GM21825 (cell line): ENCODE results near the gene DOK7.

Source experiments
- ATAC-seq: cut with Tn5 transposase; IDR thresholded peaks from one replicate; pipeline ENCODE4 v1.9.1; 2021; ENCODE audit warnings: mild to moderate bottlenecking, moderate library complexity; ENCODE audit not compliant: unreplicated experiment

DOK7 gene

GRCh38 chr4:3518941-3519340, 55.8 kb downstream of the DOK7 start:
- no peak for ATAC-seq

GRCh38 chr4:3519468-3520264, 56.6 kb downstream of the DOK7 start:
- no peak for ATAC-seq

- no peak for ATAC-seq
These were observed 57.2 kb downstream of the DOK7 start for GRCh38 chr4:3520276-3520675.

- ATAC-seq: no peak
These were observed 57.9 kb downstream of the DOK7 start for GRCh38 chr4:3520796-3521600.

- ATAC-seq: no peak
These were observed 58.7 kb downstream of the DOK7 start for GRCh38 chr4:3521621-3522325.

- ATAC-seq: no peak
These were observed 59.2 kb downstream of the DOK7 start for GRCh38 chr4:3522326-3522640.

- ATAC-seq: no peak
These were observed 59.5 kb downstream of the DOK7 start for GRCh38 chr4:3522651-3523050.

GRCh38 chr4:3523146-3523627, 60.1 kb downstream of the DOK7 start:
- no peak for ATAC-seq

- no peak for ATAC-seq
These were observed 60.6 kb downstream of the DOK7 start for GRCh38 chr4:3523628-3524221.

- ATAC-seq: no peak
These were observed 61.2 kb downstream of the DOK7 start for GRCh38 chr4:3524349-3524748.

- no peak for ATAC-seq
These were observed 61.8 kb downstream of the DOK7 start for GRCh38 chr4:3524920-3525319.

GRCh38 chr4:3525532-3526430, 62.7 kb downstream of the DOK7 start:
- ATAC-seq: no peak

GRCh38 chr4:3526456-3526855, 63.4 kb downstream of the DOK7 start:
- no peak for ATAC-seq

- ATAC-seq: no peak
These were observed 64.2 kb downstream of the DOK7 start for GRCh38 chr4:3527101-3527913.

GRCh38 chr4:3527914-3528876, 65.1 kb downstream of the DOK7 start:
- ATAC-seq: no peak

- ATAC-seq: no peak
These were observed 66.3 kb downstream of the DOK7 start for GRCh38 chr4:3529363-3529762.

- no peak for ATAC-seq
These were observed 66.9 kb downstream of the DOK7 start for GRCh38 chr4:3530051-3530450.

GRCh38 chr4:3530663-3531254, 67.7 kb downstream of the DOK7 start:
- ATAC-seq: no peak
